Fibroblast of lung (primary cell): ENCODE measurements around the gene KRT34.

Source experiments
- EZH2 ChIP-seq: IDR thresholded peaks from 2 replicates; pipeline ENCODE4 v1.5.1; 2012; ENCODE audit warnings: low read length, control low read depth, mild to moderate bottlenecking; ENCODE audit errors: missing control alignments
- TF ChIP-seq, protein P1 (sequence below), 2 donors: IDR thresholded peaks in 1 of 2; conservative IDR thresholded peaks in 1 of 2; 1 replicate in 1 of 2; 2 replicates in 1 of 2; pipeline ENCODE4 v1.5.1; 2011 to 2012; ENCODE audit warnings: low read length in 2 of 2, control low read depth in 1 of 2, inconsistent platforms in 1 of 2, low read depth in 1 of 2, mild to moderate bottlenecking in 1 of 2

- TF ChIP-seq, protein P1, sequence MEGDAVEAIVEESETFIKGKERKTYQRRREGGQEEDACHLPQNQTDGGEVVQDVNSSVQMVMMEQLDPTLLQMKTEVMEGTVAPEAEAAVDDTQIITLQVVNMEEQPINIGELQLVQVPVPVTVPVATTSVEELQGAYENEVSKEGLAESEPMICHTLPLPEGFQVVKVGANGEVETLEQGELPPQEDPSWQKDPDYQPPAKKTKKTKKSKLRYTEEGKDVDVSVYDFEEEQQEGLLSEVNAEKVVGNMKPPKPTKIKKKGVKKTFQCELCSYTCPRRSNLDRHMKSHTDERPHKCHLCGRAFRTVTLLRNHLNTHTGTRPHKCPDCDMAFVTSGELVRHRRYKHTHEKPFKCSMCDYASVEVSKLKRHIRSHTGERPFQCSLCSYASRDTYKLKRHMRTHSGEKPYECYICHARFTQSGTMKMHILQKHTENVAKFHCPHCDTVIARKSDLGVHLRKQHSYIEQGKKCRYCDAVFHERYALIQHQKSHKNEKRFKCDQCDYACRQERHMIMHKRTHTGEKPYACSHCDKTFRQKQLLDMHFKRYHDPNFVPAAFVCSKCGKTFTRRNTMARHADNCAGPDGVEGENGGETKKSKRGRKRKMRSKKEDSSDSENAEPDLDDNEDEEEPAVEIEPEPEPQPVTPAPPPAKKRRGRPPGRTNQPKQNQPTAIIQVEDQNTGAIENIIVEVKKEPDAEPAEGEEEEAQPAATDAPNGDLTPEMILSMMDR (conservative IDR thresholded peaks at IDR 0.05 in 1 of 2, IDR thresholded peaks at IDR 0.05 in 1 of 2; ENCODE audit: low read depth in 1 of 2, low read length in 2 of 2), result no peak
- no peak for TF ChIP-seq EZH2
These were observed 40.9 kb downstream of the KRT34 start for GRCh38 chr17:41340934-41341861.
